Inflammatory macrophage treated with lipopolysaccharide for 4 hours (primary cell): ENCODE results near the gene KIR3DL1.
A peak's percentile ranks its signal among the peaks of the same experiment; 100 is the strongest.
"Not testable (repeated sequence)": the region's sequence is repeated elsewhere in the genome, so short reads cannot be mapped to it uniquely, and the experiment has no call there.

Source experiments
- DNase-seq: peaks from one replicate; pipeline ENCODE4 v3.0.0-alpha.2; 2020

The KIR3DL1 gene

GRCh38 chr19:54817670-54818536 is 1.6 kb downstream of the KIR3DL1 start:
- DNase-seq = no peak

- DNase-seq = peak; percentile 19
Measured at GRCh38 chr19:54824416-54824815, 8.1 kb downstream of the KIR3DL1 start.

- DNase-seq = peak; percentile 7
Measured at GRCh38 chr19:54825326-54825725, 9.1 kb downstream of the KIR3DL1 start.

- peak; percentile 74 for DNase-seq
Measured at GRCh38 chr19:54828064-54828463, 11.8 kb downstream of the KIR3DL1 start.

GRCh38 chr19:54832496-54832895 is 16.2 kb downstream of the KIR3DL1 start, which contains the start of gene KIR2DS4:
Gene KIR2DS4, plus strand, starts transcription at chr19:54832676.
- DNase-seq = not testable (repeated sequence)

- not testable (repeated sequence) for DNase-seq
Measured at GRCh38 chr19:54835126-54835525, 18.9 kb downstream of the KIR3DL1 start.

- peak; percentile 67 for DNase-seq
Measured at GRCh38 chr19:54837522-54837921, 21.3 kb downstream of the KIR3DL1 start.

GRCh38 chr19:54843171-54843570 is 26.9 kb downstream of the KIR3DL1 start:
- not testable (repeated sequence) for DNase-seq

- not testable (repeated sequence) for DNase-seq
Measured at GRCh38 chr19:54850061-54850640, 33.9 kb downstream of the KIR3DL1 start, which contains the start of gene KIR3DL2. Gene KIR3DL2, plus strand, starts transcription at chr19:54850443. Its CDS starts 33 bp downstream, at chr19:54850476.

GRCh38 chr19:54850930-54851329 is 34.7 kb downstream of the KIR3DL1 start:
- no peak for DNase-seq

GRCh38 chr19:54851353-54851752 is 35.1 kb downstream of the KIR3DL1 start:
- DNase-seq = no peak

GRCh38 chr19:54855241-54855640 is 39.0 kb downstream of the KIR3DL1 start:
- DNase-seq = peak; percentile 60

GRCh38 chr19:54858476-54858875 is 42.2 kb downstream of the KIR3DL1 start:
- not testable (repeated sequence) for DNase-seq

GRCh38 chr19:54859421-54859820 is 43.2 kb downstream of the KIR3DL1 start:
- DNase-seq = peak; percentile 80

- not testable (repeated sequence) for DNase-seq
Measured at GRCh38 chr19:54863459-54863858, 47.2 kb downstream of the KIR3DL1 start.

- DNase-seq = peak; percentile 77
Measured at GRCh38 chr19:54871696-54872095, 55.4 kb downstream of the KIR3DL1 start.

GRCh38 chr19:54873990-54874389 is 57.7 kb downstream of the KIR3DL1 start, which contains the start of gene FCAR:
Gene FCAR, plus strand, starts transcription at chr19:54874235. Its CDS starts 55 bp downstream, at chr19:54874290.
- peak; percentile 96 for DNase-seq

GRCh38 chr19:54875506-54875905 is 59.2 kb downstream of the KIR3DL1 start:
- peak; percentile 81 for DNase-seq

GRCh38 chr19:54877471-54877870 is 61.2 kb downstream of the KIR3DL1 start:
- DNase-seq = peak; percentile 77
